Mesodermal cell (in vitro differentiated cells): ENCODE results near the gene RERG.

ENCODE experiments used
- H3K27ac ChIP-seq: 2 replicates; pipeline ENCODE4 v1.7.0; 2013; ENCODE audit warnings: mild to moderate bottlenecking, low read depth, low read length, moderate library complexity; ENCODE audit not compliant: severe bottlenecking
- H3K36me3 ChIP-seq: 2 replicates; pipeline ENCODE4 v1.7.1; 2013; ENCODE audit warnings: mild to moderate bottlenecking, low read length, moderate library complexity; ENCODE audit not compliant: control insufficient read depth, insufficient read depth
- H3K4me1 ChIP-seq: one replicate; pipeline ENCODE4 v1.7.1; 2013; ENCODE audit warnings: mild to moderate bottlenecking, low read length; ENCODE audit not compliant: insufficient read depth, control insufficient read depth, poor library complexity, severe bottlenecking
- H3K4me3 ChIP-seq: 2 replicates; pipeline ENCODE4 v1.7.0; 2013; ENCODE audit warnings: low read length, control low read depth, mild to moderate bottlenecking; ENCODE audit not compliant: insufficient read depth, poor library complexity, severe bottlenecking; ENCODE audit errors: extremely low read depth
- H3K9me3 ChIP-seq: 2 replicates; pipeline ENCODE4 v1.7.1; 2013; ENCODE audit warnings: mild to moderate bottlenecking, low read length, moderate library complexity; ENCODE audit not compliant: control insufficient read depth
- WGBS, 2 experiments: methylation state at CpG; one replicate each; pipeline ENCODE4 v1.1.5; 2013; ENCODE audit warnings: missing lambda C conversion rate in 2 of 2; ENCODE audit not compliant: insufficient coverage in 2 of 2; 5-methylcytosine and 5-hydroxymethylcytosine counted together

The RERG gene

GRCh38 chr12:15205341-15206010 lies 15.7 kb downstream of the RERG start:
- Histone ChIP-seq H3K4me1 (no peaks in the 10 kb centered on the region), H3K27ac (no peak overlapping the region), H3K9me3 (no peaks in the 10 kb centered on the region), H3K36me3 (no peaks in the 10 kb centered on the region), H3K4me3 (no peak overlapping the region)
- WGBS, 2 experiments = 98 to 100% methylated on average over 3 to 5 of the region's 8 CpGs

DNA sequence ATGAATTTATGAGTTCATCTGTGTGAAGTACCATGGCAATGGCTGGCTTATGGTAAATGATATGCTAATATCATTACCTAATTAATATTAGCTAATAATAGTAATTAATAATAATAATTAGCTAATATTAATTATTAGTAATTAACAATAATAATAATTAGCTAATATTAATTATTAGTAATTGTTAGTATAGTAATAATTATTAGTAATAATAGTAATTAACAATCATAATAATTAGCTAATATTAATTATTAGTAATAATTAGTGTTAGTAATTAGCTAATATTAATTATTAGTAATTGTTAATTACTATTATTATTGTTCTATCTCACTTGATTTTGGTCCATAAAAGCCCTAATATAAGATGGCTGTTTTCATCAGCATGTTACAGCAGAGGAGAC lies 19.8 kb downstream of the RERG start:
- H3K9me3 ChIP-seq = no peaks in the 10 kb centered on the region
- no peak overlapping the region for H3K4me3 ChIP-seq
- no peaks in the 10 kb centered on the region for H3K4me1 ChIP-seq
- H3K36me3 ChIP-seq = no peaks in the 10 kb centered on the region
- no peak overlapping the region for H3K27ac ChIP-seq

DNA sequence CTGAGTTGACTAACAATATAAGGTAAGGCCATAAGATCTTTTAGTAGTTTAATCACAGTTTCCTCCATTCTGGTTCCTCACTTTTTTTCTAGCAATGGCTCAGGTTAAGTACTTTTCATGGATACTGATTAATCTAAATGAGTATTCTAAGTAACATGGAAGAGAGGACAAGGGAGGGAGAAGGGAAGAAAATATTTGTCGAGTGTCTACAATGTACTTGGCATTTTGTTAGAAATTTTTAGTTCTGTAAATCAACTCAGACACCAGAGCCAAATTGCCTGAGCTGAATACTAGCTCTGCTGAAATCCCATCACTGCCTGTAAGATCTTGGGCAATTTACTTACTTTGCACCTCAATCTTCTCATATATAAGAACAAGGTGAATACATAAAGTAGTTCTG lies 20.2 kb downstream of the RERG start:
- no peaks in the 10 kb centered on the region for H3K4me1 ChIP-seq
- WGBS, 2 experiments = no CpG with 5 or more reads among the region's 1 CpG

DNA sequence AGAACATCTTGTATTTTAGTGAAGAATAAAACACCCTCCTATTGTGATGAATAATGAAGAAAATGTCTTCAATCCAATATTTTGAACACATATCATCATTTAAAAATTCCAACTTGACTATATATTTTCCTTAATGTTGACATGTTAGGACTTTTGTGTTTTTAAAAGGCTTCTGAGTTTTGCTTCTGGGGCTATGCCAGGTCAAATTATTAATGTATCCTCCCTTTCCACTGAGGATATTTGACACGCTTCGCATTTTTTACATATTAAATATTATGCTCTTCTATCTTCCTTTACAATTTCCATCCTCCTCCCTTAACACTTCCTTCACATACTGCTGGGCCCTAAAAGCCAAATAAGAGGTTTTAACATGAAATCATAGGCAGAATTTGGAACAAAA lies 20.6 kb downstream of the RERG start:
- no peak overlapping the region for H3K4me3 ChIP-seq
- WGBS, 2 experiments = 78% methylated on average over 2 of the region's 2 CpGs; no CpG with 5 or more reads in 1 of the 2 experiments
- no peaks in the 10 kb centered on the region for H3K36me3 ChIP-seq
- H3K9me3 ChIP-seq = no peaks in the 10 kb centered on the region
- no peaks in the 10 kb centered on the region for H3K4me1 ChIP-seq
- H3K27ac ChIP-seq = no peak overlapping the region

More for the DNA sequence above, 20.2 kb downstream of the RERG start:
- no peak overlapping the region for H3K4me3 ChIP-seq
- no peaks in the 10 kb centered on the region for H3K9me3 ChIP-seq
- no peaks in the 10 kb centered on the region for H3K36me3 ChIP-seq
- H3K27ac ChIP-seq = no peak overlapping the region

GRCh38 chr12:15199930-15200329 lies 21.3 kb downstream of the RERG start:
- Histone ChIP-seq H3K9me3 (no peaks in the 10 kb centered on the region), H3K4me1 (no peaks in the 10 kb centered on the region), H3K4me3 (no peak overlapping the region), H3K27ac (no peak overlapping the region), H3K36me3 (no peaks in the 10 kb centered on the region)
- no CpG with 5 or more reads among the region's 2 CpGs for WGBS, 2 experiments

- Histone ChIP-seq H3K27ac (no peak overlapping the region), H3K4me1 (no peaks in the 10 kb centered on the region), H3K9me3 (no peaks in the 10 kb centered on the region), H3K36me3 (no peaks in the 10 kb centered on the region), H3K4me3 (no peak overlapping the region)
- no CpG with 5 or more reads among the region's 3 CpGs for WGBS, 2 experiments
Observed at GRCh38 chr12:15196678-15197505, 24.3 kb downstream of the RERG start.

DNA sequence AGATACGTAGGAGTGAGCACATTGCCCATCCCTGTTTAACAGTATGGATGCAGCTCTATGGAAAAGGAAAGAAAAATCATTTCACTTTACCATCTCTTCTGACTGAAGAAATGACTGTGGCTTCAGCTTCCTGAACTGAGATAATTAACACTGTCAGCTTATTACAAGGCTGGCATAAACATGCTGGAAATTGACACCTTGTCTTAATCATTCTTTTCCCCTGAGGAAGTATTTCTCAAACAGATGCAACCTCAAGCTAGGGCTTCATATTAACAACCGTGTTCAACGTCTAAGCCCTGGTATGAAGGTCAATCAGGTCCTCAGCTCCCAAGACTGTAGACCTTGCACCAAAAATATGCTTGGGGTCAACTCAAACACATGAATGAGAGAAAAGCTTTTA lies 25.0 kb downstream of the RERG start:
- H3K4me1 ChIP-seq = no peaks in the 10 kb centered on the region
- no peak overlapping the region for H3K4me3 ChIP-seq
- no peak overlapping the region for H3K27ac ChIP-seq
- no peaks in the 10 kb centered on the region for H3K36me3 ChIP-seq
- 94 to 100% methylated on average over 1 to 2 of the region's 3 CpGs for WGBS, 2 experiments
- no peaks in the 10 kb centered on the region for H3K9me3 ChIP-seq

DNA sequence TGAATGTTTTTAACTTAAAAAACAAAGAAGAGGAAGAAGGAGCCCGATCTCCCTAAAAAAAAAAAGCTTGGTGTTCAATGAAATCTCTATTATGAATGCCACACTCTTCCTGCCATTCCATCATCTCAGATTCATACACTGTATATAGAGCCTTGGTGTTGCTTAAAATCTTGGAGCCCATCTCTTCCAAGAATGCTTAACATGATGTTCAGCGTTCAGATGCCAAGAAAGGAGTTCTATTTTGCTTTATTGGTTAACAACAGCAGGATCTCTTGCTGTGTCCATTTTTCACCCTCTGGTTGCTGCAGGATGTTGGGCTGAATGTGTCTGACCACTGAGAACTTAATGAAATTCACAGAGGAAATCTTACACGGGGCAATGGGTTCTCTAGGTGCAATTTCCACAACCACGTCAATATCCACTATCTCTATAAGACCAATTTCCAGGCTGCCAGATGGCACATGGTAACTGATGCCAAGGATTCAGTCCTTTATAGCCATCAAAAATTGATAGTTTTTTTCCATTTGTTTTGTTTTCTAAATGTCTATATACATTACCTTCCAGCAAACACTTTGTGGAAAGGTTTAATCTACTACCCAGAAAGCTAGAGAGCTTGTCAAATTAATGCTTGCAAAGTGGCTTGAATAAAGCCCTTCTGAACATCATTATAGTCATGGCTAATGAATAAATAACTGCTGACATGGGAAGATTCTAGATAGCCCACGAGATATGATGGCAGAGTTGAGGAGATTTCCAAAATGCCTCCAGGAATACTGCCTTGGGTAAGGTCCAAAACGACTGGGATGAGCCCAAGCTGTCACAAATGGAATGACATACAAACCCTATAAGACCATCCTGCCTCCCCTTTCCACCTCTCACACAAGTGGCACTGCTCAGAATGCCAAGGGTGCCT lies 26.5 kb downstream of the RERG start:
- WGBS, 2 experiments = 83 to 84% methylated on average over 1 to 4 of the region's 6 CpGs

DNA sequence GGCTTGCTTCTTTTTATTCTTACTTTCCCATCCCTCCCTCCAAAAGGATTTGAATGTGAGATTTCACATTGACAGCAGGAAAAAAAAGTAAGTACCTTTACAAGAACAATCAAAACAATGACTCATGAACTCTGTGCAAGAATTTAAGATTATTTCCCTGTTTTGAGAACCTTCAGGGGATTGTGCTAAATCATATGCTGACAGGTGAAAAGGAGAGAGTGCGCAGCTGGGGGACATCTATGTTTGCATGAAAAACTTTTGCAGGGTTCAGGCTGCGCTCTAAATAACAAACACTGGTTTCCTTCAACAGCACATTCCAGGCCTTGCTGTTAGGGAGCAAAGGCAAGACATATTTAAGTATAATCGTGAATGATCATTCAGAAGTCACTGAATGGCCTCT lies 27.3 kb downstream of the RERG start:
- Histone ChIP-seq H3K4me1 (no peaks in the 10 kb centered on the region), H3K4me3 (no peak overlapping the region), H3K36me3 (no peaks in the 10 kb centered on the region), H3K27ac (no peak overlapping the region), H3K9me3 (no peaks in the 10 kb centered on the region)
- WGBS, 2 experiments = 80% methylated on average over 2 of the region's 3 CpGs

More for the DNA sequence above, 26.5 kb downstream of the RERG start:
- H3K27ac ChIP-seq = no peak overlapping the region
- H3K4me1 ChIP-seq = no peaks in the 10 kb centered on the region
- no peak overlapping the region for H3K4me3 ChIP-seq
- H3K36me3 ChIP-seq = no peaks in the 10 kb centered on the region
- no peaks in the 10 kb centered on the region for H3K9me3 ChIP-seq

- 100% methylated on average over 1 of the region's 3 CpGs; no CpG with 5 or more reads in 1 of the 2 experiments for WGBS, 2 experiments
- Histone ChIP-seq H3K27ac (no peak overlapping the region), H3K36me3 (no peaks in the 10 kb centered on the region), H3K9me3 (no peaks in the 10 kb centered on the region), H3K4me1 (no peaks in the 10 kb centered on the region), H3K4me3 (no peak overlapping the region)
Observed at GRCh38 chr12:15192720-15193119, 28.5 kb downstream of the RERG start.
